Activated T-cell treated with anti-CD3 and anti-CD28 coated beads, Interleukin-2, amount 50 U/mL, for 72 hours (primary cell): Measurements from ENCODE around the gene UCK1. TPM values are rescaled to one million over a fixed set of nuclear protein-coding genes. Genes with fewer than 3 reads are reported as not detected.

Source experiments
- ATAC-seq, 2 donors: fragments of 150-1000 bp; cut with Tn5 transposase; replicated peaks in 1 of 2; 2 replicates each; pipeline ENCODE4 v1.10.0; 2021; ENCODE audit warnings: moderate library complexity in 2 of 2, mild to moderate bottlenecking in 1 of 2
- DNase-seq, 2 donors: peaks; one replicate each; pipeline ENCODE4 v3.0.0; 2021 to 2022; ENCODE audit warnings: mixed read lengths in 1 of 2
- H3K27ac Mint-ChIP-seq: one replicate; pipeline ENCODE4 v1.8.0; 2022; ENCODE audit warnings: mild to moderate bottlenecking, moderate library complexity, mixed read lengths
- H3K27me3 Mint-ChIP-seq: one replicate; pipeline ENCODE4 v1.8.0; 2022; ENCODE audit warnings: low read depth, mixed read lengths
- H3K36me3 Mint-ChIP-seq, 2 donors: one replicate each; pipeline ENCODE4 v1.8.0; 2022; ENCODE audit warnings: mixed read lengths in 2 of 2, mild to moderate bottlenecking in 1 of 2; ENCODE audit not compliant: insufficient read depth in 2 of 2
- H3K4me1 Mint-ChIP-seq: one replicate; pipeline ENCODE4 v1.8.0; 2022; ENCODE audit warnings: low read depth, mixed read lengths
- H3K4me3 Mint-ChIP-seq, 2 donors: one replicate each; pipeline ENCODE4 v1.8.0; 2022; ENCODE audit warnings: mild to moderate bottlenecking in 2 of 2, mixed read lengths in 2 of 2, moderate library complexity in 2 of 2
- H3K9me3 Mint-ChIP-seq, 2 donors: one replicate each; pipeline ENCODE4 v1.8.0; 2022; ENCODE audit warnings: mixed read lengths in 2 of 2
- total RNA-seq, 2 donors: library from RNA; stranded (reverse); gene quantifications; one replicate each; pipeline ENCODE4 v1.2.3, GENCODE V29; 2022

Gene UCK1
- total RNA-seq, 2 donors from 2014 or later = 19.2 to 29.7 TPM

- ATAC-seq = no peak
- no peaks in the 10 kb centered on the region for H3K9me3 Mint-ChIP-seq
- H3K4me3 Mint-ChIP-seq = no peak overlapping the region
- H3K4me1 Mint-ChIP-seq = peaks cover 17% of the 10 kb centered on the region
- no peak for DNase-seq
- peaks cover 6 to 33% of the 10 kb centered on the region in 2 donors for H3K36me3 Mint-ChIP-seq
- no peaks in the 10 kb centered on the region for H3K27me3 Mint-ChIP-seq
- H3K27ac Mint-ChIP-seq = no peak overlapping the region
These were observed 52.2 kb downstream of the UCK1 start for GRCh38 chr9:131478911-131479310.

GRCh38 chr9:131478421-131478868, 52.6 kb downstream of the UCK1 start:
- DNase-seq (peak; percentile 59 to 60), ATAC-seq (peak in 1 of 2 donors; percentile 28)
- H3K9me3 Mint-ChIP-seq = no peaks in the 10 kb centered on the region
- no peak overlapping the region for H3K27ac Mint-ChIP-seq
- H3K27me3 Mint-ChIP-seq = no peaks in the 10 kb centered on the region
- H3K4me1 Mint-ChIP-seq = peaks cover 17% of the 10 kb centered on the region
- peaks cover 6 to 33% of the 10 kb centered on the region in 2 donors for H3K36me3 Mint-ChIP-seq
- H3K4me3 Mint-ChIP-seq = no peak overlapping the region

GRCh38 chr9:131477816-131478419, 53.1 kb downstream of the UCK1 start:
- no peaks in the 10 kb centered on the region for H3K27me3 Mint-ChIP-seq
- ATAC-seq = no peak
- H3K36me3 Mint-ChIP-seq = peaks cover 8 to 34% of the 10 kb centered on the region in 2 donors
- H3K27ac Mint-ChIP-seq = peak overlapping the region; percentile 45
- peaks cover 17% of the 10 kb centered on the region for H3K4me1 Mint-ChIP-seq
- no peak for DNase-seq
- no peaks in the 10 kb centered on the region for H3K9me3 Mint-ChIP-seq
- no peak overlapping the region for H3K4me3 Mint-ChIP-seq

GRCh38 chr9:131477367-131477766, 53.7 kb downstream of the UCK1 start:
- no peaks in the 10 kb centered on the region for H3K27me3 Mint-ChIP-seq
- no peak for DNase-seq
- ATAC-seq = no peak
- no peak overlapping the region for H3K4me3 Mint-ChIP-seq
- H3K36me3 Mint-ChIP-seq = peaks cover 10 to 35% of the 10 kb centered on the region in 2 donors
- no peaks in the 10 kb centered on the region for H3K9me3 Mint-ChIP-seq
- H3K4me1 Mint-ChIP-seq = peaks cover 17% of the 10 kb centered on the region
- H3K27ac Mint-ChIP-seq = no peak overlapping the region

GRCh38 chr9:131476777-131477345, 54.2 kb downstream of the UCK1 start:
- Mint-ChIP-seq H3K4me3 (no peak overlapping the region), H3K4me1 (peaks cover 17% of the 10 kb centered on the region), H3K36me3 (peaks cover 6 to 31% of the 10 kb centered on the region in 2 donors), H3K9me3 (no peaks in the 10 kb centered on the region), H3K27me3 (no peaks in the 10 kb centered on the region), H3K27ac (no peak overlapping the region)
- ATAC-seq = no peak
- no peak for DNase-seq

- no peaks in the 10 kb centered on the region for H3K27me3 Mint-ChIP-seq
- H3K4me3 Mint-ChIP-seq = no peak overlapping the region
- H3K9me3 Mint-ChIP-seq = no peaks in the 10 kb centered on the region
- peaks cover 7 to 34% of the 10 kb centered on the region in 2 donors for H3K36me3 Mint-ChIP-seq
- no peak for ATAC-seq
- no peak for DNase-seq
- H3K27ac Mint-ChIP-seq = no peak overlapping the region
- H3K4me1 Mint-ChIP-seq = peaks cover 17% of the 10 kb centered on the region
These were observed 54.9 kb downstream of the UCK1 start for GRCh38 chr9:131475956-131476776.

GRCh38 chr9:131475111-131475955, 55.7 kb downstream of the UCK1 start:
- no peak for ATAC-seq
- Mint-ChIP-seq H3K27me3 (no peaks in the 10 kb centered on the region), H3K4me1 (peaks cover 16% of the 10 kb centered on the region), H3K9me3 (no peaks in the 10 kb centered on the region), H3K4me3 (no peak overlapping the region), H3K36me3 (peaks cover 11 to 38% of the 10 kb centered on the region in 2 donors), H3K27ac (no peak overlapping the region)
- DNase-seq = no peak

- ATAC-seq (no peak), DNase-seq (no peak)
- Mint-ChIP-seq H3K27me3 (no peaks in the 10 kb centered on the region), H3K36me3 (peaks cover 14 to 43% of the 10 kb centered on the region in 2 donors), H3K4me3 (no peak overlapping the region), H3K27ac (peak overlapping the region; percentile 70), H3K9me3 (no peaks in the 10 kb centered on the region), H3K4me1 (peaks cover 10% of the 10 kb centered on the region)
These were observed 56.4 kb downstream of the UCK1 start for GRCh38 chr9:131474711-131475110.

- H3K9me3 Mint-ChIP-seq = no peaks in the 10 kb centered on the region
- peaks cover 14 to 40% of the 10 kb centered on the region in 2 donors for H3K36me3 Mint-ChIP-seq
- no peak for ATAC-seq
- H3K4me3 Mint-ChIP-seq = no peak overlapping the region
- no peaks in the 10 kb centered on the region for H3K27me3 Mint-ChIP-seq
- H3K4me1 Mint-ChIP-seq = peaks cover 1% of the 10 kb centered on the region
- no peak for DNase-seq
- H3K27ac Mint-ChIP-seq = no peak overlapping the region
These were observed 57.2 kb downstream of the UCK1 start for GRCh38 chr9:131473891-131474290.

Other genes starting within 250 kb of the UCK1 start
- under 1 TPM; 0.23 to 0.31 TPM for gene PLPP7, start 241.5 kb downstream of the UCK1 start, total RNA-seq
- gene PRRC2B, start 137.2 kb downstream of the UCK1 start, total RNA-seq = 100 to 1,000 TPM; 179 to 214 TPM
- 10 to 100 TPM; 47.3 to 52.1 TPM for gene POMT1, start 28.3 kb downstream of the UCK1 start, total RNA-seq
- not detected for gene PRRT1B, start 14.3 kb upstream of the UCK1 start, total RNA-seq
- gene RAPGEF1, start 208.8 kb upstream of the UCK1 start, total RNA-seq = 100 to 1,000 TPM; 170 to 175 TPM